ENCODE results near the gene IDE. TPM values are rescaled to one million over a fixed set of nuclear protein-coding genes. Genes with fewer than 3 reads are reported as not detected.

Gene IDE
- total and polyA plus RNA-seq, 8 donors: 19.2 to 50.2 (median 23.1) TPM

DNA sequence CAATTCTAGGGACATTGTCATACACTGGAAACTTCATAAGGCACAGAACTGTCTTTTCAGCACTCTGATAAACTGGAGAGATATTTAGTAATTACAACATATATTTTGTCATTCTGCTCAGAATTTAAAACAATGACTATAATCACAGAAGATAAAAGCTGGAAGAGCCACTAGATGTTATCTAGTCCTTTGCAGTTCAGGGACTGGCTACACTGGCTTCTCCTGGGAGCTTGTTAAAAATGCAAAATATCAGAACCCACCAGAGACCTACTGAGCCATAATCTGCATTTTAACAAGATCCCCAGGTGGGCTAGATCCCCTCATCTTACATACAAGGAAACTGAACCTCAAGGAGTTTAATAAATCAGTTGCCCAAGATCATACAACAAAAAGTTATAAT lies 32.3 kb downstream of the IDE start:
- no peak for ATAC-seq
- TF ChIP-seq, protein P1, sequence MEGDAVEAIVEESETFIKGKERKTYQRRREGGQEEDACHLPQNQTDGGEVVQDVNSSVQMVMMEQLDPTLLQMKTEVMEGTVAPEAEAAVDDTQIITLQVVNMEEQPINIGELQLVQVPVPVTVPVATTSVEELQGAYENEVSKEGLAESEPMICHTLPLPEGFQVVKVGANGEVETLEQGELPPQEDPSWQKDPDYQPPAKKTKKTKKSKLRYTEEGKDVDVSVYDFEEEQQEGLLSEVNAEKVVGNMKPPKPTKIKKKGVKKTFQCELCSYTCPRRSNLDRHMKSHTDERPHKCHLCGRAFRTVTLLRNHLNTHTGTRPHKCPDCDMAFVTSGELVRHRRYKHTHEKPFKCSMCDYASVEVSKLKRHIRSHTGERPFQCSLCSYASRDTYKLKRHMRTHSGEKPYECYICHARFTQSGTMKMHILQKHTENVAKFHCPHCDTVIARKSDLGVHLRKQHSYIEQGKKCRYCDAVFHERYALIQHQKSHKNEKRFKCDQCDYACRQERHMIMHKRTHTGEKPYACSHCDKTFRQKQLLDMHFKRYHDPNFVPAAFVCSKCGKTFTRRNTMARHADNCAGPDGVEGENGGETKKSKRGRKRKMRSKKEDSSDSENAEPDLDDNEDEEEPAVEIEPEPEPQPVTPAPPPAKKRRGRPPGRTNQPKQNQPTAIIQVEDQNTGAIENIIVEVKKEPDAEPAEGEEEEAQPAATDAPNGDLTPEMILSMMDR (IDR thresholded peaks at IDR 0.05): no peak
- DNase-seq: no peak
- no peaks in the 10 kb centered on the region for H3K27me3 ChIP-seq
- no peaks in the 10 kb centered on the region for H3K9me3 ChIP-seq
- peaks cover 0 to 9% of the 10 kb centered on the region in 2 donors for H3K36me3 ChIP-seq
- peaks cover 0 to 17% of the 10 kb centered on the region in 2 donors for H3K4me1 ChIP-seq
- intact Hi-C loops (cut with DNase I): no loop called here
- no peak overlapping the region for H3K27ac ChIP-seq
- H3K4me3 ChIP-seq: no peak overlapping the region

DNA sequence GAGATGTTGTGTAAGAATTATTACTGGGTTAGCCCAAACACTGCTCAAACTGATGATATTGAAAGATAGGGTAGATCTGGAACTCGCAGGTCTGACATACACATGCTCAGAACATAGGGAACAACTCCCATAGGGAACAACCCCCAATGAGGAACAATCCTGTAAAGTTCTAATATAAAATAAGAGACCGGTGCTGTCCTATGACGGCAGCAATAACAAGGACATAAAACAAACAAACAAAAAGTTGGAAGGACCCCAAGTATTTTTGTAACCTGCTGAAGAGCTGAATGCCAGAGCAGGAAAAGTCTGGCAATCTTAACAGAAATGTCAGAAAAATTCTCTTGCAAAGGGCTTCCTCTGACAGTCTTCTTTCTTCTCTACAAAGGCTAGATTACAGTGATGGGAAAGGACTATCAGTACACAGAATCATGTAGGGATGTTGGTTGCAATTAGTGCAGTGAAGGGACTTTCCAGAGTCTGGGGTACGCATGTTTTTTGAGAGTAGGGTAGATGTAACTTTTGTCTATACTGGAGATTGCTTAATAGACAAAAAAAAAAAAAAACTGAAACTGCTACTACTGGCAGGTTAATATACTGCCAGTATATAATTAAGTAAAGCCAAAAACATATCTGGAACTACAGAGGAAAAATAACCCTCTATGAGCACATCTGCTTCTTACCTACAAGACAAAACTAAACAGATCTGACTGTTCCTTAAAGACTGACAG lies 35.5 kb downstream of the IDE start:
- Histone ChIP-seq H3K9me3 (no peaks in the 10 kb centered on the region), H3K36me3 (peaks cover 0 to 40% of the 10 kb centered on the region in 2 donors), H3K4me3 (no peak overlapping the region), H3K27ac (no peak overlapping the region), H3K27me3 (no peaks in the 10 kb centered on the region), H3K4me1 (peaks cover 0 to 5% of the 10 kb centered on the region in 2 donors)
- DNase-seq (no peak), ATAC-seq (no peak)
- TF ChIP-seq, protein P1 (IDR thresholded peaks at IDR 0.05): no peak
- intact Hi-C loops (cut with DNase I): no loop called here

DNA sequence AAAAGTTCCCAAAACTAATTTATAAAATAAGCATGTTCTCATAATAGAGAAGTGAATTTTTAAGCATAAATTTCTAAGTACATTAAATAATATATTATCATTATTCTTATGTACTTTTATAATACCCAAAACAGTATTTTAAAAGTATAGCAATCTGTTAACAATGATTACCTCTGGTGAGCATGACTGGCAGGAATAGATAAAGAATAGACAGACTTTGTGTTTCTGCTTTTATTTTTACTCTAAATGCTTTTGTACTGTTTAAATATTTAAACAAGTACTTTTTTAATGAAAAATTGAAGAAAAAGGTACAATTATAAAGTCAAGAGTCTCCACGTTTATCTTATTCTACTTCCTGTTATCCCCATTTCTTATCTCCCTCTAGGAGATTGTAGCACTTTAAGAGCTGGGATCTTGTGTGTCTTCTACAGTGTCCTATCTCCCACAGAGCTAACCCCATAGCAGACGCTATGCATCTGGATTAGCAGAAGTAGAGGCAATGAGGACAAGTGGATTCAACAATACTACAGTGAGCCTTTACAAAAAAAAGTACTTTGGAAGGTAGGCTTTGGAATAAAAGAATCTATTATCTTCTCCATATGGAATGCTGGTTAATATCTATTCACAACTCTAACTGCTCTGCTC lies 42.9 kb downstream of the IDE start:
- H3K36me3 ChIP-seq: peaks cover 0 to 66% of the 10 kb centered on the region in 2 donors
- no peak for ATAC-seq

DNA sequence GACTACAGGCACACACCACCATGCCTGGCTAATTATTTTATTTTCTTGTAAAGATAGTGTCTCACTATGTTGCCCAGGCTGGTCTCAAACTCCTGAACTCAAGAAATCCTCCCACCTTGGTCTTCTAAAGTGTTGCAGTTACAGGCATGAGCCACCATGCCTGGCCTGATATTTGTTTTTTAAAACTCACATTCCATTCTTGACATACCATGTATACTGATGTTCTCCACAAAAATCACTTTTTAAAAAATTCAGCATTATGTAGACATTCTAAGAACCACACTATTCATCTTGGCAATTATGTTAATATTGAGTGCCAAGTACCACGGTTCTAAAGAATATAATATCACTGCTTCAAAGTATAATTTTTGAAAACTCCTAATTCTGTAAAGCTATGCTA lies 43.5 kb downstream of the IDE start:
- no peaks in the 10 kb centered on the region for H3K9me3 ChIP-seq
- no peak overlapping the region for H3K4me3 ChIP-seq
- no peak overlapping the region for H3K27ac ChIP-seq
- intact Hi-C loops (cut with DNase I): no loop called here
- DNase-seq (no peak), ATAC-seq (no peak)
- no peaks in the 10 kb centered on the region for H3K4me1 ChIP-seq
- H3K36me3 ChIP-seq: peaks cover 0 to 60% of the 10 kb centered on the region in 2 donors
- TF ChIP-seq, protein P1 (IDR thresholded peaks at IDR 0.05): no peak
- H3K27me3 ChIP-seq: no peaks in the 10 kb centered on the region

More for the DNA sequence above, 42.9 kb downstream of the IDE start:
- H3K27me3 ChIP-seq: no peaks in the 10 kb centered on the region
- no peaks in the 10 kb centered on the region for H3K4me1 ChIP-seq
- intact Hi-C loops (cut with DNase I): no loop called here
- no peak overlapping the region for H3K27ac ChIP-seq
- no peaks in the 10 kb centered on the region for H3K9me3 ChIP-seq
- TF ChIP-seq, protein P1 (IDR thresholded peaks at IDR 0.05): no peak
- no peak overlapping the region for H3K4me3 ChIP-seq
- no peak for DNase-seq

DNA sequence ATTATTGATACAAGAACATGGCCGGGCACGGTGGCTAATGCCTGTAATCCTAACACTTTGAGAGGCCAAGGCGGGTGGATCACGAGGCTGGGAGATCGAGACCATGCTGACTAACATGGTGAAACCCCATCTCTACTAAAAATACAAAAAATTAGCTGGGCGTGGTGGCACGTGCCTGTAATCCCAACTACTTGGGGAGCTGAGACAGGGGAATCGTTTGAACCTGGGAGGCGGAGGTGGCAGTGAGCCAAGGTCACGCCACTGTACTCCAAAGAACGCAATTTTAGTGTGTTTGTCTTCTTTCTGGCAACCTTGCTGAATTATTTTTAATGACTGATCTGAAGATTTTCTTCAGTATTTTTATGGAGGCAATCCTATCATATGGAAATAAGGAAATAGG lies 46.2 kb downstream of the IDE start:
- no peak for ATAC-seq
- intact Hi-C loops (cut with DNase I): no loop called here
- no peak for DNase-seq
- Histone ChIP-seq H3K36me3 (peaks cover 0 to 46% of the 10 kb centered on the region in 2 donors), H3K9me3 (no peaks in the 10 kb centered on the region), H3K27ac (no peak overlapping the region), H3K4me3 (no peak overlapping the region), H3K27me3 (no peaks in the 10 kb centered on the region), H3K4me1 (no peaks in the 10 kb centered on the region)
- TF ChIP-seq, protein P1 (IDR thresholded peaks at IDR 0.05): no peak

Data from left lung (tissue), 10 donors.